ENCODE measurements around the gene SRGAP1.
A peak's percentile ranks its signal among the peaks of the same experiment; 100 is the strongest.
"Not testable (repeated sequence)": the region's sequence is repeated elsewhere in the genome, so short reads cannot be mapped to it uniquely, and the experiment has no call there.

SRGAP1 gene

GRCh38 chr12:64190140-64190539 is 345.6 kb downstream of the SRGAP1 start:
- no peak for TF ChIP-seq CTCF (IDR thresholded peaks at IDR 0.05; ENCODE audit: low read depth, low read length)
- DNase-seq (ENCODE audit: low read depth in 2 of 2): no peak
- no peak overlapping the region for H3K4me3 ChIP-seq (replicated peaks in 1 of 2; ENCODE audit: low read depth in 2 of 2, low read length in 2 of 2)

GRCh38 chr12:64192644-64193444 is 348.3 kb downstream of the SRGAP1 start:
- H3K4me3 ChIP-seq (replicated peaks in 1 of 2; ENCODE audit: low read depth in 2 of 2, low read length in 2 of 2): no peak overlapping the region
- DNase-seq (ENCODE audit: low read depth in 2 of 2): no peak
- TF ChIP-seq CTCF (IDR thresholded peaks at IDR 0.05; ENCODE audit: low read depth, low read length): no peak

- DNase-seq (ENCODE audit: low read depth in 2 of 2): no peak
- no peak overlapping the region for H3K4me3 ChIP-seq (replicated peaks in 1 of 2; ENCODE audit: low read depth in 2 of 2, low read length in 2 of 2)
- no peak for TF ChIP-seq CTCF (IDR thresholded peaks at IDR 0.05; ENCODE audit: low read depth, low read length)
Observed at GRCh38 chr12:64193931-64194330, 349.4 kb downstream of the SRGAP1 start.

- DNase-seq (ENCODE audit: low read depth in 2 of 2): peak; percentile 64 to 70
- TF ChIP-seq CTCF (IDR thresholded peaks at IDR 0.05; ENCODE audit: low read depth, low read length): no peak
- no peak overlapping the region for H3K4me3 ChIP-seq (replicated peaks in 1 of 2; ENCODE audit: low read depth in 2 of 2, low read length in 2 of 2)
Observed at GRCh38 chr12:64194333-64195149, 350.0 kb downstream of the SRGAP1 start.

- H3K4me3 ChIP-seq (replicated peaks in 1 of 2; ENCODE audit: low read depth in 2 of 2, low read length in 2 of 2); DNase-seq (ENCODE audit: low read depth in 2 of 2): not testable (repeated sequence)
Observed at GRCh38 chr12:64195841-64196240, 351.3 kb downstream of the SRGAP1 start.

GRCh38 chr12:64203036-64203435 is 358.5 kb downstream of the SRGAP1 start:
- peak in 1 of 2 donors; percentile 23 for DNase-seq (ENCODE audit: low read depth in 2 of 2)
- no peak overlapping the region for H3K4me3 ChIP-seq (replicated peaks in 1 of 2; ENCODE audit: low read depth in 2 of 2, low read length in 2 of 2)
- TF ChIP-seq CTCF (IDR thresholded peaks at IDR 0.05; ENCODE audit: low read depth, low read length): no peak

- no peak overlapping the region for H3K4me3 ChIP-seq (replicated peaks in 1 of 2; ENCODE audit: low read depth in 2 of 2, low read length in 2 of 2)
- no peak for DNase-seq (ENCODE audit: low read depth in 2 of 2)
- TF ChIP-seq CTCF (IDR thresholded peaks at IDR 0.05; ENCODE audit: low read depth, low read length): no peak
Observed at GRCh38 chr12:64203775-64204174, 359.3 kb downstream of the SRGAP1 start.
